Globus pallidus (tissue), 1 donor: Measurements from ENCODE around the gene TMEM232.
A peak's percentile ranks its signal among the peaks of the same experiment; 100 is the strongest.
"Not testable (repeated sequence)": the region's sequence is repeated elsewhere in the genome, so short reads cannot be mapped to it uniquely, and the experiment has no call there.

Experiments used
- DNase-seq: peaks from one replicate; pipeline ENCODE4 v3.0.0-alpha.2; 2015; ENCODE audit warnings: low spot score

The TMEM232 gene

DNA sequence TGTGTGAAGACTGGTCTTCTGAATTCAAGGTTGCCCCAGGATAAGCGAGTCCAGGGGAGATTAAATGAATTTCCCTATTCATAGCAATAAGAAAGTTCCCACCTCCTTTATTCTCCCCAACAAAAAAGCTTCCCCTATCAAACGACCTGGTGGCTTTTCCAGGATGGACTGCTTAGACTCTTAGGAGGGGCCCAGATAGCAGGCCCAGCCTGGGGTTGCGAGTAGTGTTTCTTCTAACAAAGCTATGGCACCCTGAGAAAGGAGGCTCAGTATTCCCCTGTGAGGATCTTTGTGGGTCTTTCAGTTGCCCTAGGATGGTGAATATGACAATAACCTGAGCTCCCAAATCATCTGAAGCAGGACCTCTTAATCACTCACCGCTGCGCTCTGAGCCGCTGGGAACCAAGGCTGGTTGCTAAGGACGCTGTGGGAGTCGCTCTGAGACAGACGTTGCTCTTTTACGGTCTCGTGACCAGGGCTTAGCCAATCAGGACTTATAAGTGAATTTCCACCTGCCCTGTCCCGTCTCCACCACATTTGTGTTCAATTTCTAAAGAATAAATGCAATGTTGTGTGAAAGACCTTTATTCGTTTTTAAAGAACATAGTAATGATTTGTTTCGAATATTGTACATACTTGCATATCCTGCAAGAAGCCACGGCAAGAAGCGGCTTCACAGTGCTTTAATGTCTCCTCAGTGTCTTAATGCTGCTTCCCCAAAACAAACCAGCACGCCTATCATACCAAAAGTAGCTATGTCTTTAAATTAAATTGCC, at the start of gene TMEM232:
Gene TMEM232, minus strand, starts transcription at position 423 of the 776 bp plus-strand sequence. CDS start 59,319 bp downstream, outside the sequence.
- DNase-seq = peak; percentile 85

DNA sequence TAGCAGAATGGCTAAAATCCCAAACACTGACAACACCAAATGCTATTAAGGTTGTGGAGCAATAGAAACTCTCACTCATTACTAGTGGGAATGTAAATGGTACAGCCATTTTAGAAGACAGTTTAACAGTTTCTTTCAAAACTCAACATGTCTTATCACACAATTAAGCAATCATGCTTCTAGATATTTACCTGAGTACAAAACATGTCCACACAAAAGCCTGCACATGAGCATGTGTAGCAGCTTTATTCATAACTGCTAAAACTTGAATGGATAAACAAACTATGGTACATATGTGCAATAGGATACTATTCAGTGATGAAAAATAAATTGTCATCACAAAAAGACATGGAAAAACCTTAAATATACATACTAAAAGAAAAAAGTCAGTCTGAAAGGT, 43.8 kb upstream of the TMEM232 start:
- DNase-seq = no peak

DNA sequence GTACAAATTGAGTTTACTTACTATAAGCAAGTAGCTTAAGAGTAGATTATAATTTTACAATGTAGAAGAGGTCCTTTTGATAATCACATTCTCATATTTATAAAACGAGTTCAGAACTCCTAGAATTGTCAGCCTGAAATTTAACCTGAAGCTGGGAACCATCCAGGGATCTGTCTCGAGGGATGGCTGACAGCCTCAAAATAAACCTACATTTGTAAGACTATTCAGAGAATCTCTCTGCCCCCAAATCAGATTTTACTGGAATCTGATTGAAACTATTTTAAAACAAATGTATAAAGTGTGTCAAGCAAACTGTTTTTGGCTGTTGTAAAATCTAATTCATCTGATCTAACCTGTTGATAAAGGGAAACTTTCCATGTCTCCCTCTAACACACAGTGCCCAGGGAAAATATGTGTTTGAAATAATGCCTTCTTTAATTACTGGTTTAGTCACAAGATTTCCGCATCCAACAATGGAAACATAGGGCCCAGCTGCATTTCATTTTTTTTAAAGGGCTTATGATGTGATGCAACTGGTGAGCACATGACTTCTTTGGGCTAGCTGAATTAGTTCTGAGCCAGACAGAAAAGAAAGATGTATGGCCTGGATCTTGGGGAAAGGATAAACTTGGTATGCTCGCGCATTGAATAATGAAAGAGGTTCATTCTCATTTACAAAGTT, 42.7 kb upstream of the TMEM232 start:
- peak; percentile 24 for DNase-seq

DNA sequence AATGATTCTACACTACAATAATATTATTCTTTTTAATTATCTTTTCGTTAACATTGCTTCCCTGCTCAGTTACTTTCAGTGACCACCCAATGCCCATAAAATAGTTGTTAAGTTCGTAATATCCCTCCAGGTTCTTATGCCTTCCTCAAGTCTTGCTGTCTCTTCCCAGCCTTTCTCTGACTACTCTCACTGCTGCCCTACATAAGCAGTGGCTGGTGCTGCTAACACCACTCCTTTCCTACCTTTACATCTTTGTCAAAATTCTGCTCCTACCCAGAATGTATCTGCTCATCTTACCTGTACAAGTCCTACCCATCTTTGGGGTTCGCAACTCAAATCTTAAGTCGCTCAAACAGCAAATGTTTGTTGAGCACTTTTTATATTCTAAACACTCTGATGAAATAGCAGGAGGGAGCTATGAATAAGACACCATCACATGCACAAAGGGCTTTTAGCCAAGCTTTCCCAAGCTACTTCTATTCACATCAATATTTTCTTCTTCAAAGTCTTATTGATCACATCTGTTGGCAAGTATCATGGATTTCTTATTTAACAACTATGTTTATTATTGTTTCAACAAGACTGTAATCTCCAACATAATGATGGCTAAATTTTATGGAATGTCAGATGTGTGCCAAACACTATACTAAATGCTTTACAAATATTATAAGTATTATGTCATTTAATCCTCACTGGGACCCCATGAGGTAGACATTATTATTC, 41.8 kb upstream of the TMEM232 start:
- DNase-seq = no peak

DNA sequence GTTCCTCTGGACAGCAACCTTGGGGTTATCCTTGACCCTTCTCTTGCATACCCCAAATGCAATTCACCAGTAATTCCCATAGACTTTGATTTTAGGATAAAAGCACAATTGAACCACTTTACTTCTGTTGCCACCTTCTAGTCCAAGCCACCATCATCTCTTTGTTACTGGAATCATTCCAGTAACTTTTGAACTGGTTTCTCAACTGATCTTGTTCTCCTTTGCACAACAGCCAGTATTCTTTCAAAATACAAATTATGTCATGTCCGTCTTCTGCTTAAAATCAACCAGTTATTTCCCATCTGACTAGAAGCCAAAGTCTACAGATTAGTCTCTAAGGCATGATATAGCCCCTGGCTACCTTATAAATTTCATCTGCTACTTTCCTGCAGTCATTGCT, 33.7 kb upstream of the TMEM232 start:
- DNase-seq = no peak

DNA sequence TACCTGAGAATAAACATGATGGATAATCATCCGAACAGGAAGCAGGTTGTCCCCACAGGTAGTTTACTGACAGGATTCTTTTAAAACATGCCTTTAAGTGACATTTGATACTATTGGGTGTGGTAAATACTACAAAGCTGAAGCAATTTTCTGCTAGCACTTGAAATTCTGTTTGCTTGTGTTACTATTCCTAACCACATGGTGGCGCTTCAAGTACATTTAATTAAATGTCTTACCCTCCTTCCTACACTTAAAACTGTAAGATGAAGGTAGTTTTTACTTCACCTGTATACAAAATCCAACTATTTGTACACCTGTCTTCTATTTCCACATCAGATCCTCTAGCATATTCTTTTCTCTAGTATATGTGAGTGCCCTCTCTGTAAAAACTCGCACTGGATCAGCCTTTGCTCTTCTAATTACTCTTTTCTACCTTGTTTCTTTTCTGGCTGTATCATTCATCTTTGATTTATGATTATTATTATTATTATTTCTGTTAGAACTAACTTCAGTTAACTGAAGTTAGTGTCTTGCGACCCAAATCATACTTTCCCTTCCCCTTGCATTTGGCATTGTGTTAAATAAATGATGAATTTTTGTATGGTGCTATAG, 30.8 kb upstream of the TMEM232 start:
- DNase-seq = peak; percentile 33

DNA sequence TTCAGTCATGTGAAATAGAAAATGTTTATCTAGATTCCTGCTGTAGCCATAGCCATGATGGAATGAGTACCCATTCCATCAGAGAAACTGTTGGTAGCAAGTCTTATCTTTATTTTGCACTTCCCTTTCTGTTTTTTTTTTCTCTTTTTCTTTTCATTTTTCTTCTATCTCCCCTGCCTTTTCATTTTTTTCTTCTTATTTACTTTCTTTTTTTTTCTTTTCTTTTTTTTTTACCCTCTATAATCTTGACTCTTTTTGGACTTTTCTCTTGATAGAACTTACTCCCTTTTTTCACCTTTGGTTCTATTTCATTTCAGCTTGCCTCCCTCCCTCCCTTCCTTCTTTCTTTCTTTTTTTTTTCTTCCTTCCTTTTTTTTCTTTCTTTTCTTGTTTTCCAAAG, 27.7 kb upstream of the TMEM232 start:
- DNase-seq = no peak

DNA sequence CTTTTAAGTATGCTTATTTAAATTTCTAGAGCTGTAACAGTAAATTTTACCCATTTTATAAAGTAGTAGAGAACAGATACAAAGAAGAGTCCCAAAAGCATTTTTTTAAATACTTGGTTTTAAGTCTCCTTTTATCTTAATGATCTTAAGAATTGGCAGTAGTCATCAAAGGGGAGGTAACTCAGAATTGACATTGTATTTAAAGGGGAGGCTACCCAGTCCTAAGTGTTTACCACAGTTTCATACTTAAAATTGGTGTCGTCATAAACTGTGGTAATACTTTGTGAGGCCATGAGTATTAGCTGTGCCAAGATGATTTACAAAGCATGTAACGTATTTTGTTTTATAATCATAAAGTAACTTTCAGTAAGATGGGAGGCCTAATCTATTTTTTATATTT, 27.1 kb upstream of the TMEM232 start:
- DNase-seq = no peak

DNA sequence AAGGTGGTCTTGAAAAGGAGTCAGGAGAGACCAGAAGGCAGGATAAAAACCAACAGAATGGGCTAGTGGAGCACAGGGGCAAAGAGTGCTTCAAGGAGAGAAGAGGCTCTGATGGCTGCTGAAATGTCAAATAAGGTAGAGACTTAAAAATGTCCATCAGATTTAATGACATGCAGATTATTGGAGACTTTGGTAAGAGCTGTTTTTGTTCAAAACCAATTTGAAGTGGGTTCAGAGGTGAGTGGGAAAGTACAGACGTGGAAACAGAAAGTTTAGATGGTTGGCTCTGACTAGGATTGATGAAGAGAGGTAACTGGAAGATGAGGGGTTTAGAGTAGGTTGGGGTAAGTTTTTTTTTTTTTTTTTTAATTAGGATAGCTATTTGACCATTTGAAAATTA, 26.5 kb upstream of the TMEM232 start:
- no peak for DNase-seq

DNA sequence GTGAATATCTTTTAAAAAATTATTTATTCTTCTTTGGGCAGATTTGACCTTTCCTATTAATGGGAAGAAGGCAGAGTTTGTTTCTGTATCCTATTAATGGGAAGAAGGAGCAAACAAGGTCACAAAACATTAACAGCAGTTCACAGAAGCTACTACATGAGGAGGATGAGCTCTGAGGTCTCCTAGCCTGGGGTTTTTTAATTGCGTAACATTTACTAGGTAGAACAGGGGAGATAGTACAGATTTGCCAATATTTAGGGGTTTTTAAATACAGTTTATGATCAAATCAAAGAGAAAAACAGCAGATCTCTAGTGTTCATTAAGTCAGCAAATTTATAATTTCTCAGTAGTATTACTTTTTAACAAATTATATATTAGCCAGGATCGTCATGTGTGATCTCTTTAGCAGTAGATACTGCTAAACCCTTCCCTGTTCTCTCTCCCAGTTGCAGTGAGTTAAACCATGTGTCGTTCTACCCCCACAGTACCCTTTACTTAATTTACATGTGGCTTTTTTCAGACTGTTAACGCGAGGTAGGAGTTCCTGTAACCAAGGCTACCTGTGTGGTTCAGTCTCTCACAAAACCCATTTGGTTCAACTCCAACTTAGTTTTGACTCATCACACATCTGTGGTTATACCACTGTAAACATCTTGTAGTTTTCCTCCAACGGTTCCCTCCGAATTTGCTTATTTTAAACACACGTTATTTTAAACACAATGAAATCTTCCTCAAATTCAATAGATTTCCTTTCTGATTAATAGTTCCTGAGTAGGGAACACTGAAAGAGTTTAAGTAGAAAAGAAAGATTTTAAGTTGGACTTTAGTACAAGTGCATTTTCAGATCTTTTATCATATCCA, 25.7 kb upstream of the TMEM232 start:
- DNase-seq = no peak

DNA sequence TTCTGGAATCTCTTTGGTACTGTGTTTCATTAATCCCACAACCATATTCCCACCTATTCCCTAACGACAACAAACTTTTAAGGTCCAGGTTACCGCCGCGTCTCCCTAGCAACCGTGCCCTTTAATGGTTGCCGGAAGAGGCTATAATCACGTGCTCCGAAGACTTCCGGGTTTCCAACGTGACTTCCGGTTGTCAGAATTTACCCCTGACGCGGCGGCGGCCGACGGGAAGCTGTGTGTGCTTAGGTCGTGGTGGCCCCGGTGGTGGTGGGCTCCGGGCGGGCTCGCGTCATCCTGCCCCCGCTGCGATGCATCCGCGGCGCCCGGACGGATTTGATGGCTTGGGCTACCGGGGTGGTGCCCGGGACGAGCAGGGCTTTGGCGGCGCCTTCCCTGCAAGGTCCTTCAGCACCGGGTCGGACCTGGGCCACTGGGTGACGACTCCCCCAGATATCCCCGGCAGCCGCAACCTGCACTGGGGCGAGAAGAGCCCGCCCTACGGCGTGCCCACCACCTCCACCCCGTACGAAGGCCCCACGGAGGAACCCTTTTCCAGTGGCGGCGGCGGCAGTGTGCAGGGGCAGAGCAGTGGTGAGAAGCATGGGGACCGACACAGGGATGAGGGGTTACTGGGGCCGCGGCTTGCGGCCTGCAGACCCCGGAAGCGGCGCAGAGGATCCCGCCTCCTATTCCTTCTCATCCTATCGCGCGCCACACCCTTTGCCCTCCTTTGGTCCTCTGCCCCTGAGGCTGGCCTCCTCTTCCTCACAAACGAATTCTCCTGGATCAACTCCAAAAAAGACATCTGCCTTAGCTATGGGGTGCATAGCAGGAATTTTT, 12.6 kb upstream of the TMEM232 start, which contains the start of gene SLC25A46:
Gene SLC25A46, plus strand, starts transcription at position 196 of the 840 bp plus-strand sequence. Its CDS starts 113 bp downstream, at position 309.
- peak; percentile 89 for DNase-seq

DNA sequence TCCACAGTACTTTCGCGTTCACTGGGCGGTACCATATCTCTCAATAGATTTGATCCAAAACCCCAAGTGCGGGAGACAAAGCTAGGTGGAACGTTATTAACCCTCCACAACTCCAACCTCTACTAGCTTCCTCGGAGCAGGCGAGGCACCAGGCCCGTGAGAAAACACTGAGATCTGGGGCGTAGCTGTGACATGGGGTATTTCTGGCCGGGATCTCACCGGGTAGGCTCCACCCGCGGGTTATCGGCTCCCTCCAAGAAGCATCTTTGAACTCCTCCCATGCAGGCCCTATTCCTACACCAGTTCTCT, 12.0 kb upstream of the TMEM232 start:
- DNase-seq = no peak

DNA sequence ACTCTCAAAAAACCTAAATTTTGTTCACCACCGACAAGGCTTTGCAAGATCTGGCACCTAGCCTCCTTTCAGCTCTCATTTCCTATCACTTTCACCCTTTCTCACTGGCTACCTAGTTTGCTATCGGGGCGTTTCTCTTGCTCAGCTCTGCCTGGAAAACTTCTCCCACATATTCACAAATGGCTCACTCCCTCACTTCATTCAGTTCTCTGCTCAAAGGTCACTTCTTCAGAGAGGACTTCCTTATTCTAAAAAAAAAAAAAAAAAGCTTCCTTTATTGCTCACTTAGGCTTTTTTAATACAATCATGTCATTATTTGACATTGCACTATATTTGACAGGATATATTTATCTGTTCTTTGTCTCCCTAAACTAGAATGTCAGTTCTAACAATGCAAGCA, 10.3 kb upstream of the TMEM232 start:
- DNase-seq = no peak

DNA sequence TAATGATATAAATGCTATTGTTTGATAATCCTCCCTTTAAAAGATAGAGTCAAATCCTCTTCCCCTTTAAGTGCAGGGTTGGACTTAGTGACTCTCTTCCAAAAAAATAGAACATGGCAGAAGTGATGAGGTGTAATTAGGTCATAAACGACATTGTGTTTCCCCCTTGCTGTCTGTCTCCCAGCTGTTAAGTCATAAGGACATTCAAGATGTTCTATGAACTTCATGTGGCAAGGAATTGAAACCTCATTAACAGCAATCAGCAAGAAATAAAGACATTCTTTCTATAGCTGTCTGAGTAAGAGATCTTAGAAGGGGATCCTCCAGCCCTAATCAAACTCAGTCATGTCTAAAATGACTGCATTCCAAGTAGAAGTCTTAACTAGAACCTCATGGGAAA, 9.1 kb upstream of the TMEM232 start:
- DNase-seq = no peak

DNA sequence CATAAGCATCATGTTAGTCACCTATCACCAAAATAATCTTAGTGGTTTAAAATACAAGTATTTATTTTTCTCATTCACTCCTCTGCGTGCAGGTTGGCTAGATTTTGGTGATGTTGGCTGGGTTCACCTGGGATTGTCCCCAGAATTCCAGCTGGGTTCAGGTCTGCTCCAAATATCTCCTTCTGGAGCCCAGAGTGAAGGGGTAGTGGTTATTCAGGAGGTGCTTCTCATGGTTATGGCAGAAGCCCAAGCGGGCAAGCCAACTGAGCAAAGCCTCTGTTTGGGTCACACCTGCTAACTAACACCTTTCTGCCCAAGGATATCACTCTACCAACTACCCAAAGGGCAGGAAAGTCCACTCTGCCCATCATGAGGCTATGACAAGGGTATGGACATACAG, 7.6 kb upstream of the TMEM232 start:
- no peak for DNase-seq

DNA sequence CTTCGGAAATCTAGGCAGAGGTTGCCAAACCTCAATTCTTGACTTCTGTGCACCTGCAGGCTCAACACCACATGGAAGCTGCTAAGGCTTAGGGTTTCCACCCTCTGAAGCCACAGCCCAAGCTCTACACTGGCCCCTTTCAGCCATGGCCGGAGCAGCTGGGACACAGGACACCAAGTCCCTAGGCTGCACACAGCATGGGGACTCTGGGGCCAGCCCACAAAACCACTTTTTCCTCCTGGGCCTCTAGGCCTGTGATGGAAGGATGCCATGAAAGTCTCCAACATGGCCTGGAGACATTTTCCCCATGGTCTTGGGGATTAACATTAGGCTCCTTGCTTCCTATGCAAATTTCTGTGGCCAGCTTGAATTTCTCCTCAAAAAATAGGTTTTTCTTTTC, 5.0 kb upstream of the TMEM232 start:
- DNase-seq = not testable (repeated sequence)

DNA sequence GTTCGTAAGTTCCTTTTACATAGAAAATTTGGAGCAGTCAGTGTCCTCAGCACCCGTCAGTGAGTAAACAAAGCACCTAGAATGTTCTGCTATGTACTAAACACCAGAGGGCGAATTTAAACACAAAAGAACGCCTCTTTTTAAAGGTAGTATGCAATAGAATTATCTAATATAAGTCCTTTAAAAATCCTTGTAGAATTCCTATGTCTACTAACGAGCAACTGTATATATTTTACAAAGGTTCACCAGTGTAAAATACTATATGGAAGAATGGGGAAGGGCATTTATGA, 499 bp upstream of the TMEM232 start:
- peak; percentile 24 for DNase-seq

DNA sequence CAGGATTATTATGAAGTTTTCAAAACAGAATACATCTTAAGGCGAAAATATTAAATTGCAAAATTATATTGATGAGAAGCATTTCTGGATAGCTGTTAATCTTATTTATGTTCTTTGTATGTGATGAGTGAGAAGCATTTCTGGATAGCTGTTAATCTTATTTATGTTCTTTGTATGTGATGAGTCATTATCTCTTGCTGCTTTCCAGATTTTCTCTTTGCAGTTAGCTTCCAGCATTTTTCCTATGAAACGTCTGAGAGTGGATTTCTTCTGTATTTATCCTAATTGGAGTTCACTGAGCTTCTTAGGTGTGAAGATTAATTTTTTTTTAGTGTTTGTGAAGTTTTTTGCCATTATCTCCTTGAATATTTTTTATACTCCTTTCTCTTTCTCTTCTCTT, 8.2 kb downstream of the TMEM232 start:
- no peak for DNase-seq

DNA sequence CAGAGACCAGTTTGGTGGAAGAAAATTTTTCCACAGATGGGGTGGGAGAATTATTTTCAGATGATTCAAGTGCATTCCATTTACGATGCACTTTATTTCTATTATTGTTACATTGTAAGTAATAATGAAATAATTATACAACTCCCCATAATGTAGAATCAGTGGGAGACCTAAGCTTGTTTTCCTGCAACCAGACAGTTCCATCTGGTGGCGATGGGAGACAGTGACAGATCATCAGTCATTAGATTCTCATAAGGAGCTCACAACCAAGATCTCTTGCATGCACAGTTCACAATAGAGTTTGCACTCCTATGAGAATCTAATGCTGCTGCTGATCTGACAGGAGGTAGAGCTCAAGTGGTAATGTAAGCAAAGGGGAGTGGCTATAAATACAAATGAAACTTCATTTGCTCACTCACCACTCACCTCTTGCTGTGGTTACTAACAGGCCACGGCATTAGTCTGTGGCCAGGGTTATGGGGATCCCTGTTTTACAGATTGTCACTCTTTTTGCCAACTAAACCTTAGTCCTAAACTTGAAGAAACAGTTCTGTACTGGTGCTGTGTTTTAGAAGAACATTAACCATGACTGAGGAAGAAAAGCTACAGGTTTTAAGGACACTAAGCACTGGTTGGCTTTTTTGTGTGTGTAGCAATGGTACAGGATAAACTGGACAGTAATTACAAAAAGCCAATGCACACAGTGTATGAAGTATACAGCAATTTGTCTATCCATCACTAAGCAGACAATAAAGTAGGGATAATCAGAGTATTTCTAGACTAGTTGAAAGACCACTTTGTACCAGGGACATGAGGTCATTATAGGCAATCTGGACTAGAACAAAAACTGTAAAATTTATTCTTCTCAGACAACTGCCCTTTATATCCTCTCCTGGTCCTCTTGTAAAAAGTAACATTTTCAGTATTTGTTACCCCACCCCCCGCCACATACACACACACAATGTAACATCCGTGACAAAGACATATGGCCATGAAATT, 9.9 kb downstream of the TMEM232 start:
- DNase-seq = peak; percentile 61
